Endothelial cell of umbilical vein (primary cell): ENCODE data around the gene ARID1B. TPM values are rescaled to one million over a fixed set of nuclear protein-coding genes. Genes with fewer than 3 reads are reported as not detected.

Experiments used
- BruUV-seq: library from RNA; stranded (reverse); fragments of 400-500 nt; replicated peaks from 2 replicates; lab custom pipeline; 2021; lab: Mats Ljungman, UMichigan
- CTCF ChIA-PET: fragments of 300-600, 350-600 bp; sonication (Branson Sonifier 250); formaldehyde crosslinking; loops from one replicate; lab custom pipeline; 2021; ENCODE audit warnings: antibody characterized with exemption, inconsistent platforms; lab: Charles Lee
- POLR2A ChIA-PET: fragments of 300-600, 350-600 bp; sonication (Branson Sonifier 250); formaldehyde crosslinking; loops from one replicate; lab custom pipeline; 2021; ENCODE audit warnings: antibody characterized with exemption, inconsistent platforms; lab: Charles Lee
- DNase-seq: peaks from one replicate; pipeline ENCODE4 v3.0.0-alpha.2; 2011; ENCODE audit warnings: low read depth, low spot score
- FAIRE-seq: peaks from 2 replicates; lab custom pipeline; 2011; peaks lifted over from hg19 to GRCh38; lab: Jason Lieb, UNC
- H2AFZ ChIP-seq: 2 replicates; pipeline ENCODE4 v1.6.0; 2012; ENCODE audit warnings: low read depth, low read length, control low read depth, inconsistent platforms
- H3K27ac ChIP-seq: 2 replicates; pipeline ENCODE4 v1.5.1; 2011; ENCODE audit warnings: low read depth, mild to moderate bottlenecking, control low read depth, low read length, moderate library complexity; ENCODE audit not compliant: insufficient read depth
- H3K27me3 ChIP-seq, 2 experiments: 2 replicates each; pipeline versions ENCODE4 v1.6.0 to v1.6.1; 2011; ENCODE audit warnings: low read length in 2 of 2, mixed read lengths in 1 of 2; ENCODE audit not compliant: control insufficient read depth in 2 of 2, insufficient read depth in 2 of 2
- H3K36me3 ChIP-seq, 2 experiments: 2 replicates in 1 of 2; 3 replicates in 1 of 2; pipeline ENCODE4 v1.5.1; 2011; ENCODE audit warnings: low read length in 2 of 2, mild to moderate bottlenecking in 1 of 2, moderate library complexity in 1 of 2; ENCODE audit not compliant: control insufficient read depth in 2 of 2, insufficient read depth in 2 of 2; ENCODE audit errors: extremely low read depth in 1 of 2
- H3K4me1 ChIP-seq: 3 replicates; pipeline ENCODE4 v1.5.1; 2011; ENCODE audit warnings: mild to moderate bottlenecking, low read length; ENCODE audit not compliant: control insufficient read depth, insufficient read depth; ENCODE audit errors: extremely low read depth
- H3K4me2 ChIP-seq: 2 replicates; pipeline ENCODE4 v1.6.1; 2011; ENCODE audit warnings: low read length, control low read depth, mixed read lengths; ENCODE audit not compliant: insufficient read depth
- H3K4me3 ChIP-seq, 3 experiments: fragments of 200-600 bp in 1 of 3; sonication (generic), shearing (Covaris generic) in 1 of 3; replicated peaks in 1 of 3; 2 replicates each; pipeline ENCODE4 v1.5.1; 2011 to 2016; ENCODE audit warnings: control low read depth in 3 of 3, low read length in 3 of 3, mild to moderate bottlenecking in 2 of 3, inconsistent platforms in 1 of 3, low read depth in 1 of 3, moderate library complexity in 1 of 3; ENCODE audit not compliant: insufficient read depth in 1 of 3
- H3K79me2 ChIP-seq: 2 replicates; pipeline ENCODE4 v1.6.0; 2012; ENCODE audit warnings: low read length, inconsistent platforms; ENCODE audit not compliant: control insufficient read depth, insufficient read depth
- H3K9ac ChIP-seq: replicated peaks from 2 replicates; pipeline ENCODE3; 2011; ENCODE audit warnings: low read length, control low read depth; ENCODE audit not compliant: insufficient read depth; ENCODE audit errors: extremely low read depth
- H3K9me1 ChIP-seq: replicated peaks from 3 replicates; pipeline ENCODE4 v1.6.0; 2011; ENCODE audit warnings: mild to moderate bottlenecking, low read length; ENCODE audit not compliant: control insufficient read depth, insufficient read depth; ENCODE audit errors: extremely low read depth
- H3K9me3 ChIP-seq: replicated peaks from 2 replicates; pipeline ENCODE4 v1.5.1; 2012; ENCODE audit warnings: low read length, inconsistent platforms; ENCODE audit not compliant: control insufficient read depth, insufficient read depth
- H4K20me1 ChIP-seq: replicated peaks from 2 replicates; pipeline ENCODE3; 2011; ENCODE audit warnings: mild to moderate bottlenecking, low read length; ENCODE audit not compliant: control insufficient read depth, insufficient read depth; ENCODE audit errors: extremely low read depth
- EZH2 ChIP-seq: IDR thresholded peaks from 2 replicates; pipeline ENCODE4 v1.6.1; 2012; ENCODE audit warnings: borderline replicate concordance, low read depth, mild to moderate bottlenecking, moderate library complexity, low read length, inconsistent platforms; ENCODE audit not compliant: severe bottlenecking
- FOS ChIP-seq: IDR thresholded peaks from 2 replicates; pipeline ENCODE4 v1.6.1; 2011; ENCODE audit warnings: mild to moderate bottlenecking, low read length, moderate library complexity, borderline replicate concordance; ENCODE audit not compliant: insufficient read depth
- GATA2 ChIP-seq: IDR thresholded peaks from 2 replicates; pipeline ENCODE4 v1.7.0; 2011; ENCODE audit warnings: low read depth, mild to moderate bottlenecking, moderate library complexity, mixed read lengths, low read length; ENCODE audit not compliant: insufficient read length, insufficient read depth
- JUN ChIP-seq: IDR thresholded peaks from 2 replicates; pipeline ENCODE4 v1.6.1; 2011; ENCODE audit warnings: borderline replicate concordance, low read depth; ENCODE audit not compliant: insufficient read length, insufficient read depth
- MYC ChIP-seq: IDR thresholded peaks from one replicate; pipeline ENCODE4 v1.6.1; 2011; ENCODE audit warnings: mild to moderate bottlenecking, low read depth, low read length
- POLR2A ChIP-seq: IDR thresholded peaks from 2 replicates; pipeline ENCODE4 v1.6.1; 2012; ENCODE audit warnings: low read depth, mild to moderate bottlenecking, control low read depth, low read length
- POLR2AphosphoS5 ChIP-seq: IDR thresholded peaks from 2 replicates; pipeline ENCODE4 v1.6.1; 2012; ENCODE audit warnings: low read depth, mild to moderate bottlenecking, control low read depth, low read length, moderate library complexity; ENCODE audit not compliant: insufficient read depth
- dilution Hi-C: fragments of 300-500 bp; cut with MboI; formaldehyde crosslinking; loops from one replicate; pipeline ENCODE4 v1.15.0; 2019; ENCODE audit warnings: low sequenced_read_pairs; ENCODE audit not compliant: extremely low pct_ligation_motif_present
- intact Hi-C: fragments of 100-400 bp; cut with micrococcal nuclease; formaldehyde crosslinking; loops from one replicate; pipeline ENCODE4 v1.10.0; 2022
- polyA plus RNA-seq, 4 experiments: library from polyadenylated mRNA; depleted of rRNA in 3 of 4; stranded (reverse) in 3 of 4; unstranded in 1 of 4; fragments of >200 nt; gene quantifications; 2 replicates each; pipeline versions ENCODE4 v1.2.1 to v1.2.3, GENCODE V29; 2011 to 2012; ENCODE audit warnings: missing spikeins in 1 of 4
- total RNA-seq: library from RNA; stranded (reverse); gene quantifications from 2 replicates; pipeline ENCODE4 v1.2.3, GENCODE V29; 2021
- TF ChIP-seq, protein P1 (sequence below), 2 donors: IDR thresholded peaks; 1 replicate in 1 of 2; 2 replicates in 1 of 2; pipeline ENCODE4 v1.5.1; 2011; ENCODE audit warnings: low read length in 2 of 2, mild to moderate bottlenecking in 2 of 2, moderate library complexity in 2 of 2, control low read depth in 1 of 2, inconsistent platforms in 1 of 2, low read depth in 1 of 2; ENCODE audit not compliant: insufficient read depth in 1 of 2; ENCODE audit errors: extremely low read depth in 1 of 2
- TF ChIP-seq, protein P2 (sequence below): IDR thresholded peaks from 2 replicates; pipeline ENCODE4 v1.6.1; 2011; ENCODE audit not compliant: insufficient read depth, insufficient read length

The ARID1B gene
- total and polyA plus RNA-seq, 2 donors (not counting 3 experiments of a cell fraction or from before 2014, with no cell fraction given) = 21.8 to 89.5 TPM

DNA sequence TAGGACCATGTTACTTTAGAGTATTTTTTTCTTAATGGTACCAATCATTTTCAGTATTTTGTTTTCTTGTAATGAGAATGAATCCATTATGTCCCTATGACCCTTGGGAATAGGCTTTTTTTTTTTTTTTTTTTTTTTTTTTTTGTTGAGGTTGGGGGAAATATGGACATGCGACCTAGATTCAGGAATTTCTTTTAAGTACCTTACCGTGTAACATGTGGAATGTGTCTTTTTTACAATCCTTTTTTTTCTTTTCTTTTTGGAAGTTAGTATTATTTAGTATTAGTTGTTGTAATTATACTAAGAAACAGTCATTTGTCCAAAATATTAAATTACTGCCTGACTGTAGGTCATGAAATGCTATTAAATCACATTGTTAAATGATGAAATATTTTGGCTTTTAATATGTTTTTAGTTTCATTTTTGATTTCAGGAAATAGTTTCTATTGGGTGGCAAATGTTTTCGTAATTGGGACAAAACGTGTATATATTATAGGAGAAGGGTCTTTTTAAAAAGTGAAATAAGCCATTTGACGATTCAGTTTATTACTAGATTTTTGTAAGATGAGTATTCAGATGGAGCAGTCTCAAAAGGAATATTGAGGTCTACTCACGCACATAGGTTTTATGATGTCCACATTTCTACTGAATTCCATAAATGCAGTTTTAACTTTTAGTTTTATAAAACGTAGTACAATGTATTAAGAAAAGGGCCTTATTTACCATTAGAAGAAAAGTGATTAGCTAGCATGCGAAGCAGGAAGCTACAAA lies 4.9 kb downstream of the ARID1B start:
- Histone ChIP-seq H3K4me1 (peaks cover 32% of the 10 kb centered on the region), H3K4me3 (peak overlapping the region; percentile 7 to 99 (median 39)), H3K9me3 (no peaks in the 10 kb centered on the region), H3K4me2 (peak overlapping the region; percentile 100), H3K9me1 (no peaks in the 10 kb centered on the region), H4K20me1 (peaks cover 29% of the 10 kb centered on the region), H3K79me2 (peaks cover 90% of the 10 kb centered on the region), H3K27me3 (no peaks in the 10 kb centered on the region), H2AFZ (no peak overlapping the region), H3K9ac (peak overlapping the region; percentile 78), H3K27ac (peak overlapping the region; percentile 67), H3K36me3 (peaks cover 2 to 3% of the 10 kb centered on the region in 2 experiments)
- dilution Hi-C loops = no loop called here
- intact Hi-C loops = loop anchor here (5.0 to 10.0 kb wide), 6 partner anchors 65 to 617 kb away; no protein-coding TSS in a partner anchor
- no TSS peak for BruUV-seq
- FAIRE-seq (no peak), DNase-seq (peak; percentile 54)
- ChIA-PET CTCF (interaction anchor here (0.9 kb wide), 1 partner anchor 14 kb away, joined by 3 read pairs; no protein-coding TSS in a partner anchor), POLR2A (interaction anchor here (0.6 kb wide), 1 partner anchor 12 kb away, joined by 8 read pairs; no protein-coding TSS in a partner anchor)
- TF ChIP-seq, protein P1, sequence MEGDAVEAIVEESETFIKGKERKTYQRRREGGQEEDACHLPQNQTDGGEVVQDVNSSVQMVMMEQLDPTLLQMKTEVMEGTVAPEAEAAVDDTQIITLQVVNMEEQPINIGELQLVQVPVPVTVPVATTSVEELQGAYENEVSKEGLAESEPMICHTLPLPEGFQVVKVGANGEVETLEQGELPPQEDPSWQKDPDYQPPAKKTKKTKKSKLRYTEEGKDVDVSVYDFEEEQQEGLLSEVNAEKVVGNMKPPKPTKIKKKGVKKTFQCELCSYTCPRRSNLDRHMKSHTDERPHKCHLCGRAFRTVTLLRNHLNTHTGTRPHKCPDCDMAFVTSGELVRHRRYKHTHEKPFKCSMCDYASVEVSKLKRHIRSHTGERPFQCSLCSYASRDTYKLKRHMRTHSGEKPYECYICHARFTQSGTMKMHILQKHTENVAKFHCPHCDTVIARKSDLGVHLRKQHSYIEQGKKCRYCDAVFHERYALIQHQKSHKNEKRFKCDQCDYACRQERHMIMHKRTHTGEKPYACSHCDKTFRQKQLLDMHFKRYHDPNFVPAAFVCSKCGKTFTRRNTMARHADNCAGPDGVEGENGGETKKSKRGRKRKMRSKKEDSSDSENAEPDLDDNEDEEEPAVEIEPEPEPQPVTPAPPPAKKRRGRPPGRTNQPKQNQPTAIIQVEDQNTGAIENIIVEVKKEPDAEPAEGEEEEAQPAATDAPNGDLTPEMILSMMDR (IDR thresholded peaks at IDR 0.05; ENCODE audit: extremely low read depth in 1 of 2, insufficient read depth in 1 of 2, low read depth in 1 of 2, low read length in 2 of 2) = no peak
- no peak for TF ChIP-seq POLR2AphosphoS5
- TF ChIP-seq POLR2A = no peak
- no peak for TF ChIP-seq JUN
- no peak for TF ChIP-seq GATA2
- TF ChIP-seq, protein P2, sequence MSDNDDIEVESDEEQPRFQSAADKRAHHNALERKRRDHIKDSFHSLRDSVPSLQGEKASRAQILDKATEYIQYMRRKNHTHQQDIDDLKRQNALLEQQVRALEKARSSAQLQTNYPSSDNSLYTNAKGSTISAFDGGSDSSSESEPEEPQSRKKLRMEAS = no peak
- no peak for TF ChIP-seq FOS
- no peak for TF ChIP-seq EZH2
- no peak for TF ChIP-seq MYC
